ENCODE measurements around the gene MTRF1L. TPM values are rescaled to one million over a fixed set of nuclear protein-coding genes. Genes with fewer than 3 reads are reported as not detected.

The MTRF1L gene
- total RNA-seq, 1 experiment from 2014 or later = 30.9 TPM

DNA sequence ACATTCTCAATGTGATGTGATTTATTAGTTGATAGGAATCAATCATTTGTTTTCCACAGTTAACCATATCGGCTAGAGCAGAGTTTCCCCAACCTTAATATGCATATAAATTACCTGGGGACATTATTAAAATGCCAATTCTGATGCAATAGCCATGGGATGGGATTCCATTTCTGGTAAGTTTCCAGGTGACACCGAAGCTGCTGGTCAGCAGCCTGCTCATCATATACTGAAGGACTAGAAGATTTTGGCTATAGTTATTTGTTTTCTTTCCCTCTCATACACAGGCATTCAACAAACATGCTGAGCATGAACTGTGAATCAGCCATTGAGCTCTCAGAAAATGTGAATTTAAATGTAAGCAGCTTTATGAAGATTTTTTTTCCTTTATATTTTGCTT is 55.5 kb downstream of the MTRF1L start:
- H3K27me3 ChIP-seq (replicated peaks; ENCODE audit: insufficient read depth, low read depth, low read length, poor library complexity) = peaks cover 72% of the 10 kb centered on the region
- TF ChIP-seq, protein P1, sequence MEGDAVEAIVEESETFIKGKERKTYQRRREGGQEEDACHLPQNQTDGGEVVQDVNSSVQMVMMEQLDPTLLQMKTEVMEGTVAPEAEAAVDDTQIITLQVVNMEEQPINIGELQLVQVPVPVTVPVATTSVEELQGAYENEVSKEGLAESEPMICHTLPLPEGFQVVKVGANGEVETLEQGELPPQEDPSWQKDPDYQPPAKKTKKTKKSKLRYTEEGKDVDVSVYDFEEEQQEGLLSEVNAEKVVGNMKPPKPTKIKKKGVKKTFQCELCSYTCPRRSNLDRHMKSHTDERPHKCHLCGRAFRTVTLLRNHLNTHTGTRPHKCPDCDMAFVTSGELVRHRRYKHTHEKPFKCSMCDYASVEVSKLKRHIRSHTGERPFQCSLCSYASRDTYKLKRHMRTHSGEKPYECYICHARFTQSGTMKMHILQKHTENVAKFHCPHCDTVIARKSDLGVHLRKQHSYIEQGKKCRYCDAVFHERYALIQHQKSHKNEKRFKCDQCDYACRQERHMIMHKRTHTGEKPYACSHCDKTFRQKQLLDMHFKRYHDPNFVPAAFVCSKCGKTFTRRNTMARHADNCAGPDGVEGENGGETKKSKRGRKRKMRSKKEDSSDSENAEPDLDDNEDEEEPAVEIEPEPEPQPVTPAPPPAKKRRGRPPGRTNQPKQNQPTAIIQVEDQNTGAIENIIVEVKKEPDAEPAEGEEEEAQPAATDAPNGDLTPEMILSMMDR (conservative IDR thresholded peaks at IDR 0.05; ENCODE audit: low read depth, low read length) = no peak
- TF ChIP-seq EZH2 (IDR thresholded peaks at IDR 0.05; ENCODE audit: borderline replicate concordance, low read depth, low read length, poor library complexity, severe bottlenecking) = no peak
- ChIA-PET CTCF (no interaction called here), POLR2A (ENCODE audit: low non-redundant PET) (no interaction called here)
- H3K4me3 ChIP-seq (ENCODE audit: low read depth, low read length, poor library complexity, severe bottlenecking) = no peak overlapping the region
- H3K27ac ChIP-seq (ENCODE audit: low read depth, low read length, poor library complexity, severe bottlenecking) = no peak overlapping the region
- BruUV-seq (replicated peaks) = no TSS peak
- intact Hi-C loops (cut with micrococcal nuclease; ENCODE audit: unreplicated experiment) = loop anchor here (5.0 kb wide), 2 partner anchors 395 to 460 kb away; no protein-coding TSS in a partner anchor
- no peaks in the 10 kb centered on the region for H3K9me3 ChIP-seq (ENCODE audit: low read depth, low read length, poor library complexity, severe bottlenecking)
- no peaks in the 10 kb centered on the region for H3K36me3 ChIP-seq (ENCODE audit: insufficient read depth, low read length, poor library complexity, severe bottlenecking)
- no peak for DNase-seq (ENCODE audit: low spot score)
- H3K4me1 ChIP-seq (ENCODE audit: insufficient read depth, low read length, poor library complexity, severe bottlenecking) = no peaks in the 10 kb centered on the region

- ChIA-PET CTCF (no interaction called here), POLR2A (ENCODE audit: low non-redundant PET) (interaction anchor here (0.7 kb wide), 1 partner anchor 96 kb away, joined by 4 read pairs; no protein-coding TSS in a partner anchor)
- H3K9me3 ChIP-seq (ENCODE audit: low read depth, low read length, poor library complexity, severe bottlenecking) = no peaks in the 10 kb centered on the region
- H3K4me3 ChIP-seq (ENCODE audit: low read depth, low read length, poor library complexity, severe bottlenecking) = no peak overlapping the region
- no peaks in the 10 kb centered on the region for H3K4me1 ChIP-seq (ENCODE audit: insufficient read depth, low read length, poor library complexity, severe bottlenecking)
- intact Hi-C loops (cut with micrococcal nuclease; ENCODE audit: unreplicated experiment) = loop anchor here (5.0 kb wide), 2 partner anchors 394 to 459 kb away; no protein-coding TSS in a partner anchor
- no peaks in the 10 kb centered on the region for H3K36me3 ChIP-seq (ENCODE audit: insufficient read depth, low read length, poor library complexity, severe bottlenecking)
- DNase-seq (ENCODE audit: low spot score) = no peak
- no peak overlapping the region for H3K27ac ChIP-seq (ENCODE audit: low read depth, low read length, poor library complexity, severe bottlenecking)
- peaks cover 72% of the 10 kb centered on the region for H3K27me3 ChIP-seq (replicated peaks; ENCODE audit: insufficient read depth, low read depth, low read length, poor library complexity)
- TF ChIP-seq, protein P1 (conservative IDR thresholded peaks at IDR 0.05; ENCODE audit: low read depth, low read length) = no peak
- TF ChIP-seq EZH2 (IDR thresholded peaks at IDR 0.05; ENCODE audit: borderline replicate concordance, low read depth, low read length, poor library complexity, severe bottlenecking) = no peak
- no TSS peak for BruUV-seq (replicated peaks)
These were observed 56.0 kb downstream of the MTRF1L start for GRCh38 chr6:152946484-152946883.

- ChIA-PET CTCF (no interaction called here), POLR2A (ENCODE audit: low non-redundant PET) (no interaction called here)
- no peaks in the 10 kb centered on the region for H3K9me3 ChIP-seq (ENCODE audit: low read depth, low read length, poor library complexity, severe bottlenecking)
- no peaks in the 10 kb centered on the region for H3K36me3 ChIP-seq (ENCODE audit: insufficient read depth, low read length, poor library complexity, severe bottlenecking)
- no peak overlapping the region for H3K27ac ChIP-seq (ENCODE audit: low read depth, low read length, poor library complexity, severe bottlenecking)
- no peaks in the 10 kb centered on the region for H3K4me1 ChIP-seq (ENCODE audit: insufficient read depth, low read length, poor library complexity, severe bottlenecking)
- H3K4me3 ChIP-seq (ENCODE audit: low read depth, low read length, poor library complexity, severe bottlenecking) = no peak overlapping the region
- H3K27me3 ChIP-seq (replicated peaks; ENCODE audit: insufficient read depth, low read depth, low read length, poor library complexity) = peaks cover 67% of the 10 kb centered on the region
- DNase-seq (ENCODE audit: low spot score) = no peak
- TF ChIP-seq EZH2 (IDR thresholded peaks at IDR 0.05; ENCODE audit: borderline replicate concordance, low read depth, low read length, poor library complexity, severe bottlenecking) = no peak
- TF ChIP-seq, protein P1 (conservative IDR thresholded peaks at IDR 0.05; ENCODE audit: low read depth, low read length) = no peak
- BruUV-seq (replicated peaks) = no TSS peak
- intact Hi-C loops (cut with micrococcal nuclease; ENCODE audit: unreplicated experiment) = loop anchor here (2.0 kb wide), 1 partner anchor 47 kb away; no protein-coding TSS in a partner anchor
These were observed 59.1 kb downstream of the MTRF1L start for GRCh38 chr6:152943260-152943897.

Data from A673 (cell line).